GM18517 (cell line): ENCODE measurements around the gene SNX17.

Experiments
- ATAC-seq: cut with Tn5 transposase; IDR thresholded peaks from one replicate; pipeline ENCODE4 v1.9.1; 2021; ENCODE audit warnings: mild to moderate bottlenecking, moderate library complexity; ENCODE audit not compliant: unreplicated experiment

SNX17 gene

DNA sequence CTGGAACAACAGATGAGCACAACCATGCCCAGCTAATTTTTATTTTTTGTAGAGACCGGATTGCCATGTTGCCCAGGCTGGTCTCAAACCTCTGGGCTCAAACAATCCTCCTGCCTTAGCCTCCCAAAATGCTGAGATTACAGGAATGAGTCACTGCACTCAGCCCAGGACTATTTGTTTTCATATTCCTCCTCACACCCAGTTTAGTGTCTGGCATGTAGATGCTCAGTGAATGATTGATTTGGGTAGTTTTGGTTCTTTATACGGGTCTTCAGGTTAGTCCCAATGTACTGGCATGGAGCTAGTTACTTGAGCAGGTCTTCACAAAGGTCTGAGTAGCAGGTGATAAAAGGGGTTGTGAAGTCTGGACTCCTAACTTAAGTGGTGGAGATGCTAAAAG, 6.5 kb upstream of the SNX17 start:
- no peak for ATAC-seq

DNA sequence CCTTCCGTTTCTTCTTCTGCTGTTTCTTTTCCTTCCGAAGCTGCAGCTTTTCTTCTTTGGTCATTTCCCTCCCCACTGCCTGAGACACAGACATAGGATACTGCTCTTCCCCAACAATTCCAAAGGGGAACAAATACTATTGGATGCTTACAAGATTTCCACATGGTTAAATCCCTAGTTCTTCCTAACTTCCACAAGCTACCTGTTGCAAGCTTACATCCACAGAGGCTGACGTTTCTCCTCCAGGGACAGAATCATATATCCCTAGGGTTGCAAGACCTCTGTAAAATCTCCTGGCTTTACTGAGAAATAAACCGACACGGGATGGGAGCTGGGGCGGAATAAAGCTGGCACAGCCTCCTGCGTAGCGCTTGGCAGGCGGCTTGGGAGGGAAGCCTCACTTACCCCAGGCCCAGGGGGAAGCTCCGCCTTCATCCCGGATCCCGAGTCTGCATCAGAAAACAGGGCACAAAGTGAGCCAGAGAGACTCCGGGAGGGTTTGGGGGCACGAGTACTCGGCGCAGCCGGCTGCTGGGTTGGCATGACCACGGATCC, 868 bp upstream of the SNX17 start:
- ATAC-seq = no peak

DNA sequence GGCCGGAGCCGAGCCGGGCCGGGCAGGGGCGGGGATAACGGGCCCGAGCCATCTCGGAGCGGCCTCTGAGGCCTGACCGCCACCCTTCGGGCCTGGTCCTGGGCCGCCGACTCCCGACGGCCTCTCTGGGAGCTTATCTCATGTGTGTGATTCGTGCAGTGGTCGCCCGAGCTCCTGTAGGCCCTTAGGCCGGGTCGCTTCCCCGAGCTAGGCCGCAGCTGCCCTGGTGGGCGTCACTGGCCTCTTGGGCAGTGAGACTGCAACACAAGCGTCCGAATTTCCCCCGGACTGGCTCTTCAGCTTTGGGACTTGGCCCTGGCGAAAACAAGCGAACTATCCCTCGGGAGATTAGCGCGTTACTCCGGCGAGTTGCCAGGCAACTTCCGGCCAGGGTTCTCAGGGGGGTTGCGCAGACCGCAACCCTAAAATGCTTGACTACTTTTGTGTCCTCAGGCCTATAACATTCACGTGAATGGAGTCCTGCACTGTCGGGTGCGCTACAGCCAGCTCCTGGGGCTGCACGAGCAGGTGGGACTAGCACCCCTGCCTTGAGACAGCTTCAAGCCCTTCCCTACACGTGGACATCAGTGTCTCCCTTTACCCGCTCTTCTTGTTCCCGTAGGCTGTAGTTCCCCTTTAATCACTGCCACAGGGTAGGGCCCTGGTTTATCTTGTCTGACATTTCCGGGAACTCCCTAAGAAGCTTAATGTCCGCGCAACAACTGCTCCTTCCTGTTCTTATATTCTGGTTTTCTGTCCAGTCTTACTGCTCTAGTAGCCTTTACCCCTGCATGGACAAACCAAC, 602 bp downstream of the SNX17 start:
- ATAC-seq = peak; percentile 27

DNA sequence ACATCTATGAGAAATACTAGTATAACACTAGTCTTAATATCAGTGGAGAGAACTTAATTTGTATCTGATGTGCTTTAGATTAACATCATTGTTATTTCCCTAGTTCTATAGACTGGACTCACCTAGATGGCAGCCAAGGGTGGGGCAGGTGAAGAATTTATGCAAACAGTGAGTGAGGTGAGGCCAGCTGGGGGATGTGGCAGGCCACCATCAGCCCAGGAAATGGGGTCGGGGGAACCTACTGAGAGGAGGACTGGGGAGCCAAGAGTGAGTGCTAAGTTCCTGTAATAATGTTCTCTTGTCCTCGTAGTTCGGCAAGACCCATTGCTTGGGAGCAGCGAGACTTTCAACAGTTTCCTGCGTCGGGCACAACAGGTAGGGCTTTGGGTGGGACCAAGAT, 2.5 kb downstream of the SNX17 start:
- ATAC-seq = no peak

DNA sequence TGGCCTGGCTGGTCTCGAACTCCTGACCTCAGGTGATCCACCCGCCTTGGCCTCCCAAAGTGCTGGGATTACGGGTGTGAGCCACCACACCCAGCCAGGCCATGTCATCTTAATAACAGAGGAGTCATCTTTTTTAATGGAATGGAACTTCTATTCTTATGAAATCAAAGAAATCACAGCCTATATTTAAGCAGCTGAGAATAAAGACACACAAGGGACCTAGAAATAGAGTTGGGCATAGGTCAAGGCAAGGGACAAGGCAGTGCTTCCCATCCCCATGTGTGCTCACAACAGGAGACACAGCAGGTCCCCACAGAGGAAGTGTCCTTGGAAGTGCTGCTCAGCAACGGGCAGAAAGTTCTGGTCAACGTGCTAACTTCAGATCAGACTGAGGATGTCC, 3.2 kb downstream of the SNX17 start:
- no peak for ATAC-seq

DNA sequence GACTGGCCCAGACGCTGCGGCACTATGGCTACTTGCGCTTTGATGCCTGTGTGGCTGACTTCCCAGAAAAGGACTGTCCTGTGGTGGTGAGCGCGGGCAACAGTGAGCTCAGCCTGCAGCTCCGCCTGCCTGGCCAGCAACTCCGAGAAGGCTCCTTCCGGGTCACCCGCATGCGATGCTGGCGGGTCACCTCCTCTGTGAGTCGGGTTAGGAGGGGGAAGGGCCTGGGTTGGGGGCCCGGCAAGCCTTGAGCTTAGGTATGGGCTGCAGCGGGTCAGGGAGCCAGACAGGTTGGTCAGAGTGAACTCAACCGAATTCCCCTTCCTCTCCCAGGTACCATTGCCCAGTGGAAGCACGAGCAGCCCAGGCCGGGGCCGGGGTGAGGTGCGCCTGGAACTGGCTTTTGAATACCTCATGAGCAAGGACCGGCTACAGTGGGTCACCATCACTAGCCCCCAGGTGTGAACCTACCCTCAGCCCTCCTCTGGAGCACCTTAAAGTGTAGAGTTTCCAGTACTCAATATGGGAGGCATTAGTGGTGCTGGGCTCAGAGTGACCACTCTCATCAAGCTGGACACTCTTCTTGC, 5.2 kb downstream of the SNX17 start:
- no peak for ATAC-seq

DNA sequence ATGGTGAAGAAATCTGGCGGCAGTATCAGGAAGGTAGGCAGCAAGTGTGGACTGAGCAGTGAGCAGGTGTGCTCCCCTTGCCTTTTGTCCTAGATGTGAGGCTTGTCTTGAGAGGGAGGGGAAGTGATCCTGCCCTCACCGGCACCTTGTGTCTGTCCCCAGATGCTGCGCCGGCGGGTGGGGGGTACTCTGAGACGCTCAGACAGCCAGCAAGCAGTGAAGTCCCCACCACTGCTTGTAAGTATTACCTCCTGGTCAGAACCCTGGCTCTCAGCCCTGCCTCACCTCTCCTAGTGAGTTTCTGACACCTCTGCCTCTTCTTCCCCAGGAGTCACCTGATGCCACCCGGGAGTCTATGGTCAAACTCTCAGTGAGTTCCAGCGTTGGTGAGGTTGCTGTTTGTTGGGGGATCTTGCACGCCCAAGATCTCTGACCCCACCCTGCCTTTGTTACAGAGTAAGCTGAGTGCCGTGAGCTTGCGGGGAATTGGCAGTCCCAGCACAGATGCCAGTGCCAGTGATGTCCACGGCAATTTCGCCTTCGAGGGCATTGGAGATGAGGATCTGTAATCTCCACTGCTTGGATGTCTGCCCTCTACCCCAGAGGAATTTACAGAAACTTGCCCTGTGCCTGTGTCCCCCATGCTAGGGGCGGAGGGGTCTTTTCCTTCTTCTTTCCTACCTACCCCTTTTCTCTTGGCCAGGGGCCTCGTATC, 5.9 kb downstream of the SNX17 start:
- ATAC-seq = no peak

DNA sequence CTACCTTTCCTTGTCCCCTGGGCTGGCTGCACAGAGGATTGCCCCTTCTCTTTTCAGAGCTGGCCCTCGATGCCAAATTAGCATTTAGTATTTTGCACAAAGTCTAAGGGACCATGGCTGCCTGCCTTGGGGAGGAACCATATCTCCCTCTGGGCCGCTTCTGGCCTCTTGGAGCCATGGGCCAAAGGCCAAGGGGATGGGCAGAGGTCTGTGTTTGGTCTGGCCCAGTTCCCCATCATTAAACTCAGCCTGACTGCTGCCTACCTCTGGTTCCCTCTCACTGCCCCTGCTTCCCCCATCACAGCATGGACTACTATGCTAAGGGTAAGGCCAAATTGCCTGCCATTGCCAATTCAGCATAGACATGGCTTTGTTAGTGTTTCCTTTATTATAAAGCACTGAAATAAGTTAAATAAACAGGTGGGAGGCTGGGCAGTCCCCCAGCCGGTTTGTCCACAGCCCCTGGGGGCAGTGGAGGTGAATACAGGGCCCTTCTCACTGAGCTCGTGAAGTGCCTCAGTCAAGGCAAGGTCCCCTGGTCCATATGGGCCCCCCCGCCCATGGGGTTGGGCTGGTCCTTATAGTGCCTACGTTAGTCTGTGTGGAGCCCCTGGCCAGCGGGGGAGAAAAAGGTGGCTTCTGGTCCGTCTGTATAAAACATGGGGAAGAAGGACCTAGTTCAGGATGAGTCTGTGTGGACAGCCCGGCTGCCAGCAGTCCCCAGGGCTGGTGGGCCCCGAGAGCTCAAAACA, 6.6 kb downstream of the SNX17 start:
- no peak for ATAC-seq

DNA sequence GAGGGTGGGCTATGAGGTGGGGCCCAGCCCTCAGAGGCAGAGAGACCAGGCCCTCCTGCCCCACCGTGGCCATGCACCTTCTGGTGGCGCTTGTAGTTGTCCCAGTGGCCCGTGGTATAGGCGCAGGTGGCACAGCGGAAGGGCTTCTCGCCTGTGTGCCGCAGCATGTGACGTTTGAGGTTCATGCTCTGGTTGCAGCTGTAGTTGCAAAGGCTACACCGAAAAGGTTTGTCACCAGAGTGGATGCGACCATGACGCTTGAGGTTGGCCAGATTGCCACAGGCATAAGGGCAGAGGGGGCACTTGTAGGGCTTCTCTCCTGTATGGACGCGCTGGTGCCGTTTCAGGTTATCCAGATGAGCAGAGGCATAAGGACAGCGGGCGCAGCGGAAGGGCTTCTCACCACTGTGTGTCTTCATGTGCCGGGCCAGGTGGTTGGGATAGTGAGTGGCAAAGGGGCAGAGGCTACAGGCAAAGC, 7.2 kb downstream of the SNX17 start:
- no peak for ATAC-seq

DNA sequence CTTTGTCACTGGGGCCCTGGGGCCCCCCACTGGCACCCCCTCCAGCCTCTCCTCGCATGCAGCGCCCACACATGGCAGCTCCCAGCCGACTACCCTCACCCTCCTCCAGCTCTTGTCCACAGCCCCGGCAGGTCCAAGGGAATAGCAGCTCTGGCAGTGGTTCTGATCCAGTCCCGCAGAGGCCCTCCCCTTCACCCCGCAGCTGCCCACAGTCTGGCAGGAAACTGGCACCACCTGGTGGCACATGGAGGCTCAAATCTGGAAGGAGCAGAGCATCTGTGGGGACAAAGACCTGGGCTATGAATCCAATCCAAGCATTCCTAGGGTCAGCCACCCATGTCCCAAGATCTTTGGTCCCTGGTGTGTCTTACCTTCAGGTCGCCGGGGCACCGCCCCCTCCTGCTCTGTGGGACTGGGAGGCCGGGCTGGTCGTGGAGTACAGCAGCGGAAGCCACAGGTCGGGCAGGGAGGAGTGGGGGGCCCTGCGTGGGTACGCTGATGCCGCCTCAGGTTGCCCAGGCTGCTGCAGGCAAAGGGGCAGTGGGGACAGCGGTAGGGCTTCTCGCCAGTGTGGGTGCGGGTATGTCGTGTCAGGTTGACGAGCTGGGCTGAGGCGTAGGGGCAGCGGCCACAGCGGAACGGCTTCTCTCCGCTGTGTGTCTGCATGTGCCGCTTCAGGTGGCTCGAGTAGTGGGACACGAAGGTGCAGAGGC, 7.8 kb downstream of the SNX17 start:
- ATAC-seq = no peak

DNA sequence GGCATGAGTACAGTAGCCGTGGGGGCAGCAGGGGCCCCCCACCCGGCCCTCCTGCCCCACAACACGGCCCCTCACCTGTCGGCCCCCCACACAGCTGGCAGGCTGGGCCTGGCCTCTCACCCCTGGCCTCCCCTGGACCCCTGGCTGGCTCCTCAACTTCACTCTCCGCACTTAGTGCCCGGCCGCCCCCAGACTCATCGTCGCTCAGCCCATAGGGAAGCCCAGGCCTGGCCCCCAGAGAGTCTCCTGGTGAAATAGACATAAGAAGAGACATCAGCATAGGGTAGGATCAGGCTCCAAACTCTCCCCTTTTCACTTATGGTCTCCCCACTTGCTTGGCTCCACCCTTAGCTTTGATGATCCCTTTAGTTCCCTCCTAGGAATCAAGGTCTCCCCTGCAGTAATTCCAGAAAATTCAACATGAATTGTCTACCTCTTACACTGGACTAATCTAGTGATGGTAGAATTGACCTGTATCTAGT, 8.4 kb downstream of the SNX17 start:
- ATAC-seq = no peak

DNA sequence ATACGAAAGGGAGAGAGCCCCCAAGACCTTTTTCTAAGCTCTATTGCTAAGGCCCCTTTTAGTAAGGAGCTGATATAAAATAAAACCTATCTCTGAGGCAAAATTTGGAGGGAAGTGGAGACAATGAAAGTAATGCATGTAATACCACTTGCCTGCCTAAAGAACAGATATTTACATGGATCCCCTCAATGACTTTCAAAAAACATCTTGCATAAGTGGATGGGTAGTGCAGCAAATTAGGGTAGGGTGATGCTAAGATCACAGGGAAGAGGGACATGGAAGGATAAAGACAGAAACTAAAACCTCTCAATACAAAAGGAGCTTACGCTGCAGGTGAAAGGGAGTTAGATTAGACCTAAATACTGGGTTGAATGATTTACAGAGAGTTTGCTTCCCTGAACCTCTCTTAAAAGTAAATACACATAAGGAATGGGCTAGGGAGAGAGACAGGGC, 9.0 kb downstream of the SNX17 start:
- ATAC-seq = no peak

DNA sequence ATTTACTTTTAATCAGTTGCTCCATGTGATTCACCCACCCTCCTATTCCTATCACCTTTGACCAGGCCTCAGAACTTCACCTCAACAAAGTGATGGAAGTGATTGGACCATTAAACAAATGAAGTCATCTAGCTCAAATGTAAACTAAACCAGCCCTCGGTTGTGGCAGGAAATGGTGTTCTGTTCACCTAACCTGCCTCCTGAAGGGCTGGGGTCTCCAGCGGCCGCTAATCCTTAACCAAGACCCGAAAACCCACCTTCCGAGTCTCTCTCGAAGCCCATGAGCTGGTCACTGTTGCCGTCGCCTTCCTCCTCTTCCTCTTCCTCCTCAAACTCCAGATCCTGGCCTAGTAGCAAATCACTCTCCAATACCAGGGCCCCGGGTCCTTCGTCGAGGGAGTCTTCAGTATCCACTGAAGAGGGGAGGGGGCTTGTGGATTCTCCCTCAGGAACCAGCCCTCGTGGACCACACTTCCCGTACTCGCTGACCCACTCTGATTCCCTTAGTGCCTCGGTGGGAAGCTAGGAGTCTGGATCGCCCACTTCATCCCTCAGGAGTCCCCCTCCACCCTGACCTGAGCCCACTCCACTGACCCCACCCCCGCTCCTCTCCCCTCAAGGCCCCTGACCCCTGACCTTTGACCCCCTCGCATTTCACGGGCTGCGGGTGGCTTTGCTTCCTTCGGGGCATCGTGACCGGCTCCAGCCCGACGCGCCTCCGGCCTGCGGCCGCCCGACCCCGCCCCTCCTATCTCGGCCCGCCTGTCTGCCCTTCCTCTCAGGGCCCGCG, 9.6 kb downstream of the SNX17 start:
- ATAC-seq = no peak

DNA sequence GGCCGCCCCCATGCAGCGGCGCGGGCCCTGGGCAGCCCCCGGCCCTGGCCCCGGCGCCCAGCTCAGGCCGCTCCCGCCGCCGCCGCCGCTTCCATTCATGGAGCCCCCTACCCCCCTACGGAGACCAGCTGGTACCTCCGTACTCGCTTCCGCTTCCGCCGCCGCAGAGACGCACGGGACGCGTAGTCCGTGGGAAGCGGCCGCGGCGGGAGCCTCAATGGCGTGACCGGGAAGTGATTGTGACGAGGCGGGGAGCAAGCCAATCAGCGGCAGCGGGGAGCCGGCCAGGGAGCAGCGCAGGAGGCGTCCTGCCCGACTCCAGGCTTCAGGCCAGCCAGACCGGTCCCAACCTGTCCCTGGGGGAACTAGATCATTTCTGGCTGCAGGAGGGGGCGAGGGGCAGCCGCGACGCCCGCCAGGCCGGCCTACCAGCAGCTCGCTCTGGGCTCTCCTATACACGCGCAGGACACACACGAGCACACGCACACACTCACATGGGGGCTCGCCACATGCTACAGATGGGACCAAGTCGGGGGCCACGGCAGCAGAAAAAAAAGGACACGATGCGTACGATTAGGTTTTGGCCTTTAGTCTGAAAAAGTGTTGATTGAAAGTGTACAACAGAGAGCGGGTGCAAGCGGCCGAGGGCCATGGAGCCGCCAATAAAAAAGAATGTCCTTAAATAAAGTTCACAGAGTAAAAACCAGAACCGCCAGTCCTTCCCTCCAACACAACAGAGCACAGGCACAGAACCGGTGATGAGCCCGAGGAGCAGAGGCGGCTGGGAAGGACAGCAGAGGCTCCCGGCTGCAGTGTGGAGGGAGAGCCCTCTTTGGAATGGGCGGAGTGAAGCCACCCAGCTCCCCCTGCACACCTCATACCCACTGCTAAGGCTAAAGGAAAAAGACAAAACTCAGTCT, 10.5 kb downstream of the SNX17 start, which contains the start of gene ZNF513:
Gene ZNF513 (minus strand): TSS at position 109 of the 920 bp plus-strand sequence. CDS start 208 bp downstream, outside the sequence.
- peak; percentile 65 for ATAC-seq

DNA sequence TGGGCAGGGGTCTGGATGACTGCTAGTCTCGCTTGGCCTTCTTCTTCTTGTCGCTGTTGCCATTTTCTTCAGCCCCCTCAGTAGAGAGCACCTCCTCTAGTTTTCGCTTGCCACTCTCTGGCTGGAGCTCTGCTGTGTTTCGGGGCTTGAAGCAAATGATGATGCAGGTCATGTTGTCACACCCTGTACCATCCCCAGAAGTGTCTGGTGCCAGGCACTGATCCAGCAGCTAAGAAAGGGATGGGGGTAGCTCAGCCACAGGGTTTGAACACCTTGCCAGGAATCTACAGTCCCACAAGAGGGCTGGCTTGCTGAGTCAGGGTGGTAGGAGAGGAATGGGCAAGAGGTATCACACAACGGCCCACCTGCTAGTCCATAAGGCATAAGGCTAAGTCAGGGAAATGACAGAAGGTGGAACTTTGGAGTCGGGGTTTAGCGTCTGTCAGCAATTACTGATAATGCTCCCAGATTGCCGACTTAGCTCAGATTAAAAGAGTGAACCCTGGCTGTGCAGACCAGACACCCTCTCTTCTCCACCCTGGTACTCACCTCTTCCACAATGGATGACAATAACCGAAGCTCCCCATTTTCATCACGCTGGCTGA, 11.3 kb downstream of the SNX17 start:
- ATAC-seq = no peak

DNA sequence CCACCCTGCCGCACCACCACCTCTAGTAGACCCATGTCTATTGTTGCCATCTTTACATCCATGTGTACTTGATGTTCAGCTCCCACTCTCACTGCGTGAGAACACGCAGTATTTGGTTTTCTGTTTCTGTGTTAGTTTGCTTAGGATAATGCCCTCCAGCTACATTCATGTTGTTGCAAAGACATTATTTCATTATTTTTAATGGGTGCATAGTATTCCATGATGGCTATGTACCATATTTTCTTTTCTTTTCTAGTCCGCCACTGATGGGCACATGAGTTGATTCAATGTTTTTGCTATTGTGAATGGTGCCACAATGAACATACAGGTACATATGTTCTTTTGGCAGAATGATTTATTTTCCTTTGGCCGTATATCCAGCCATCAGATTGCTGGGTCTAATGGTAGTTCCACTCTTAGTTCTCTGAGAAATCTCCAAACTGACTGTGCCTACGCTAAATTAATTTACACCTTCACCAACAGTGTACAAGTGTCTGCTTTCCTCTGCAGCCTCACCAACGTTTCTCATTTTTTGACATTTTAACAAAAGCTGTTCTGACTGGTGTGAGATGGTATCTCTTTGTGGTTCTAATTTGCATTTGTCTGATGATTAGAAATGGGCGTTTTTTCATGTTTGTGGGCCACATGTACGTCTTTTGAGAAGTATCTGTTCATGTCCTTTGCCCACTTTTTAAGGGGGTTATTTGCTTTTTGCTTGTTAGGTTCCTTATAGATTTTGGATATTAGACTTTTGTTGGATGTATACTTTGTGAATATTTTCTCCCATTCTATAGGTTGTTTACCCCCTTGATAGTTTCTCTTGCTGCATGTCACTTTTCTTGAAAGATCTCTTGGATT, 20.6 kb downstream of the SNX17 start:
- no peak for ATAC-seq

DNA sequence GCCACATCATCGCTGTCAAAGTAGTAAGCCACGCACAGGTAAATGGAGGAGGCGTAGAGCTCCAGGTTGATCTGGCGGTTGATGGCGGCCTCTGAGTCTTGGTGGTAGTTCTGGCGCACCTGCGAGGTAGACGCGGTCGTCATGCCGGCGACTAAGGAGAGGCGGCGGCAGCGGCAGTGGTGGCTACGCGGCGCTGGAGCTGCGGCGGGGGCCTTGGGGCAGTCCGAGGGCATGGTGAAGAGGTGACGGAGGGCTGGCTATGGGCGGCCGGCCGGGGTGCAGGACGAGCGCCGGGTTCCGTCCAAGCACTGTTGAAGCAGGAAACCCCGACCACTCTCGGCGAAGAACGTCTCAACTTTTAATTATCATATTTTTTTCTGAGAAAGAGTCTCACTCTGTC, 22.8 kb downstream of the SNX17 start:
- no peak for ATAC-seq
